RWPE2 (cell line): Measurements from ENCODE around the gene MCM5.

ENCODE experiments used
- ATAC-seq: fragments of 200-7000 bp; cut with Tn5 transposase; 3 replicates; pipeline ENCODE4 v1.9.1; 2021; ENCODE audit warnings: low read depth
- DNase-seq: peaks from one replicate; pipeline ENCODE4 v3.0.0-alpha.2; 2020; ENCODE audit warnings: low spot score
- H3K27ac ChIP-seq: fragments of 450-650 bp; 2 replicates; pipeline ENCODE4 v1.5.1; 2017; ENCODE audit warnings: mild to moderate bottlenecking; ENCODE audit not compliant: poor library complexity, severe bottlenecking
- H3K27me3 ChIP-seq: fragments of 250-450 bp; sonication (Bioruptor Pico); 2 replicates; pipeline ENCODE4 v1.5.1; 2021; ENCODE audit warnings: mild to moderate bottlenecking, moderate library complexity; ENCODE audit not compliant: insufficient read depth, poor library complexity, severe bottlenecking
- H3K36me3 ChIP-seq: fragments of 250-450 bp; sonication (Bioruptor Pico); 2 replicates; pipeline ENCODE4 v1.5.1; 2020; ENCODE audit warnings: low read depth, mild to moderate bottlenecking, moderate library complexity
- H3K4me1 ChIP-seq: fragments of 250-450 bp; sonication (Bioruptor Pico); 2 replicates; pipeline ENCODE4 v1.5.1; 2021; ENCODE audit warnings: mild to moderate bottlenecking, moderate library complexity; ENCODE audit not compliant: insufficient read depth, poor library complexity, severe bottlenecking
- H3K4me3 ChIP-seq: fragments of 250-450 bp; sonication (Bioruptor Pico); 2 replicates; pipeline ENCODE4 v1.5.1; 2021; ENCODE audit warnings: mild to moderate bottlenecking, moderate library complexity; ENCODE audit not compliant: severe bottlenecking
- H3K9me3 ChIP-seq: fragments of 250-450 bp; sonication (Bioruptor Pico); 2 replicates; pipeline ENCODE4 v1.5.1; 2021; ENCODE audit warnings: mild to moderate bottlenecking, moderate library complexity; ENCODE audit not compliant: severe bottlenecking
- CTCF ChIP-seq: fragments of 450-650 bp; IDR thresholded peaks from one replicate; pipeline ENCODE4 v1.5.1; 2017; ENCODE audit warnings: mild to moderate bottlenecking, moderate library complexity; ENCODE audit not compliant: poor library complexity, severe bottlenecking

MCM5 gene

GRCh38 chr22:35419756-35420155 lies 19.8 kb downstream of the MCM5 start:
- no peak for DNase-seq
- TF ChIP-seq CTCF = no peak
- Histone ChIP-seq H3K9me3 (no peaks in the 10 kb centered on the region), H3K27me3 (no peaks in the 10 kb centered on the region), H3K4me1 (peaks cover 6% of the 10 kb centered on the region), H3K36me3 (peaks cover 97% of the 10 kb centered on the region), H3K4me3 (no peak overlapping the region), H3K27ac (no peak overlapping the region)
- ATAC-seq = no peak

GRCh38 chr22:35421121-35421520 lies 21.2 kb downstream of the MCM5 start:
- peaks cover 11% of the 10 kb centered on the region for H3K4me1 ChIP-seq
- TF ChIP-seq CTCF = no peak
- no peak for DNase-seq
- H3K27me3 ChIP-seq = no peaks in the 10 kb centered on the region
- no peak for ATAC-seq
- peaks cover 93% of the 10 kb centered on the region for H3K36me3 ChIP-seq
- H3K9me3 ChIP-seq = no peaks in the 10 kb centered on the region
- no peak overlapping the region for H3K4me3 ChIP-seq
- no peak overlapping the region for H3K27ac ChIP-seq

GRCh38 chr22:35422145-35422544 lies 22.2 kb downstream of the MCM5 start:
- no peak overlapping the region for H3K4me3 ChIP-seq
- peaks cover 91% of the 10 kb centered on the region for H3K36me3 ChIP-seq
- no peaks in the 10 kb centered on the region for H3K9me3 ChIP-seq
- no peaks in the 10 kb centered on the region for H3K27me3 ChIP-seq
- ATAC-seq (no peak), DNase-seq (no peak)
- no peak for TF ChIP-seq CTCF
- H3K4me1 ChIP-seq = peaks cover 20% of the 10 kb centered on the region
- no peak overlapping the region for H3K27ac ChIP-seq

GRCh38 chr22:35422936-35423335 lies 23.0 kb downstream of the MCM5 start:
- Histone ChIP-seq H3K27me3 (no peaks in the 10 kb centered on the region), H3K4me1 (peaks cover 19% of the 10 kb centered on the region), H3K27ac (no peak overlapping the region), H3K4me3 (no peak overlapping the region), H3K9me3 (no peaks in the 10 kb centered on the region), H3K36me3 (peaks cover 89% of the 10 kb centered on the region)
- DNase-seq (no peak), ATAC-seq (no peak)
- TF ChIP-seq CTCF = no peak

GRCh38 chr22:35424081-35424480 lies 24.1 kb downstream of the MCM5 start:
- TF ChIP-seq CTCF = no peak
- Histone ChIP-seq H3K4me3 (no peak overlapping the region), H3K27me3 (no peaks in the 10 kb centered on the region), H3K9me3 (no peaks in the 10 kb centered on the region), H3K4me1 (peaks cover 14% of the 10 kb centered on the region), H3K27ac (no peak overlapping the region), H3K36me3 (peaks cover 77% of the 10 kb centered on the region)
- no peak for ATAC-seq
- DNase-seq = no peak
